CD14-positive monocyte (primary cell): ENCODE measurements around the gene MAPKAPK3. TPM values are rescaled to one million over a fixed set of nuclear protein-coding genes. Genes with fewer than 3 reads are reported as not detected.

ENCODE experiments used
- DNase-seq, 3 donors: peaks; one replicate each; pipeline ENCODE4 v3.0.0-alpha.2; 2011 to 2022
- H2AFZ ChIP-seq: 2 replicates; pipeline ENCODE4 v1.6.0; 2012; ENCODE audit warnings: mild to moderate bottlenecking, low read depth, low read length, inconsistent platforms; ENCODE audit not compliant: insufficient read depth, poor library complexity, severe bottlenecking
- H3K27ac ChIP-seq, 2 donors: 1 replicate in 1 of 2; 2 replicates in 1 of 2; pipeline ENCODE4 v1.5.1; 2012 to 2013; ENCODE audit warnings: low read length in 2 of 2, control low read depth in 1 of 2, inconsistent platforms in 1 of 2, low read depth in 1 of 2, mild to moderate bottlenecking in 1 of 2
- H3K27me3 ChIP-seq, 2 donors: one replicate each; pipeline versions ENCODE4 v1.6.0 to v1.6.1; 2011 to 2013; ENCODE audit warnings: low read length in 2 of 2; ENCODE audit not compliant: control insufficient read depth in 2 of 2, insufficient read depth in 2 of 2
- H3K36me3 ChIP-seq, 2 donors: replicated peaks in 1 of 2; 1 replicate in 1 of 2; 2 replicates in 1 of 2; pipeline versions ENCODE4 v1.5.1 to v1.6.1; 2012 to 2013; ENCODE audit warnings: low read length in 2 of 2, control low read depth in 1 of 2, inconsistent platforms in 1 of 2, mild to moderate bottlenecking in 1 of 2; ENCODE audit not compliant: insufficient read depth in 2 of 2, control insufficient read depth in 1 of 2
- H3K4me1 ChIP-seq, 2 donors: 1 replicate in 1 of 2; 2 replicates in 1 of 2; pipeline versions ENCODE4 v1.5.1 to v1.6.1; 2012 to 2013; ENCODE audit warnings: low read length in 2 of 2, control low read depth in 1 of 2, inconsistent platforms in 1 of 2, mild to moderate bottlenecking in 1 of 2, moderate library complexity in 1 of 2; ENCODE audit not compliant: insufficient read depth in 2 of 2, control insufficient read depth in 1 of 2
- H3K4me2 ChIP-seq: replicated peaks from 2 replicates; pipeline ENCODE3; 2012; ENCODE audit warnings: low read length, moderate library complexity, mild to moderate bottlenecking; ENCODE audit not compliant: poor library complexity, severe bottlenecking; ENCODE audit errors: extremely low read depth
- H3K4me3 ChIP-seq, 3 experiments: fragments of 200-600 bp in 1 of 3; sonication (generic) in 1 of 3; replicated peaks in 1 of 3; 1 replicate in 2 of 3; 2 replicates in 1 of 3; pipeline ENCODE4 v1.5.1; 2011 to 2013; ENCODE audit warnings: low read length in 3 of 3, mild to moderate bottlenecking in 3 of 3, control low read depth in 2 of 3, low read depth in 2 of 3, inconsistent platforms in 1 of 3, moderate library complexity in 1 of 3
- H3K79me2 ChIP-seq: 2 replicates; pipeline ENCODE4 v1.6.0; 2012; ENCODE audit warnings: mild to moderate bottlenecking, control low read depth, inconsistent platforms, low read length, moderate library complexity; ENCODE audit not compliant: insufficient read depth
- H3K9ac ChIP-seq: 2 replicates; pipeline ENCODE4 v1.6.0; 2017; ENCODE audit warnings: low read length, mild to moderate bottlenecking; ENCODE audit not compliant: insufficient read depth, poor library complexity, severe bottlenecking
- H3K9me3 ChIP-seq, 2 donors: replicated peaks in 1 of 2; 1 replicate in 1 of 2; 2 replicates in 1 of 2; pipeline versions ENCODE4 v1.5.1 to v1.6.1; 2012 to 2013; ENCODE audit warnings: low read length in 2 of 2, control low read depth in 1 of 2; ENCODE audit not compliant: control insufficient read depth in 1 of 2, insufficient read depth in 1 of 2
- H4K20me1 ChIP-seq: 2 replicates; pipeline ENCODE4 v1.6.0; 2012; ENCODE audit warnings: mild to moderate bottlenecking, low read length, control low read depth, moderate library complexity; ENCODE audit not compliant: insufficient read depth
- H3K27ac Mint-ChIP-seq, 7 donors: one replicate each; pipeline ENCODE4 v1.8.0; 2020; ENCODE audit warnings: mild to moderate bottlenecking in 7 of 7, mixed read lengths in 7 of 7, moderate library complexity in 6 of 7, inconsistent platforms in 2 of 7
- H3K27me3 Mint-ChIP-seq, 3 donors: one replicate each; pipeline ENCODE4 v1.8.0; 2021 to 2022; ENCODE audit warnings: low read depth in 3 of 3, mild to moderate bottlenecking in 3 of 3, mixed read lengths in 3 of 3, moderate library complexity in 3 of 3, inconsistent platforms in 1 of 3
- H3K36me3 Mint-ChIP-seq, 2 donors: one replicate each; pipeline ENCODE4 v1.8.0; 2020; ENCODE audit warnings: mixed read lengths in 2 of 2, inconsistent platforms in 1 of 2, mild to moderate bottlenecking in 1 of 2
- H3K4me1 Mint-ChIP-seq: one replicate; pipeline ENCODE4 v1.8.0; 2020; ENCODE audit warnings: mild to moderate bottlenecking, mixed read lengths
- H3K4me3 Mint-ChIP-seq, 2 donors: one replicate each; pipeline ENCODE4 v1.8.0; 2020; ENCODE audit warnings: mild to moderate bottlenecking in 2 of 2, mixed read lengths in 2 of 2, moderate library complexity in 1 of 2
- H3K9me3 Mint-ChIP-seq, 7 donors: one replicate each; pipeline ENCODE4 v1.8.0; 2020 to 2022; ENCODE audit warnings: mixed read lengths in 7 of 7, mild to moderate bottlenecking in 6 of 7, moderate library complexity in 6 of 7, inconsistent platforms in 2 of 7
- WGBS: methylation state at CpG from one replicate; pipeline ENCODE4 v1.1.5; 2013; ENCODE audit warnings: missing lambda C conversion rate; ENCODE audit not compliant: insufficient coverage; 5-methylcytosine and 5-hydroxymethylcytosine counted together
- intact Hi-C, 2 donors: fragments of 100-400 bp; cut with micrococcal nuclease; formaldehyde crosslinking; loops; one replicate each; pipeline versions ENCODE4 v1.15.0 to v1.15.1; 2023
- polyA plus RNA-seq, 3 donors: library from polyadenylated mRNA; depleted of rRNA in 1 of 3; unstranded in 2 of 3; stranded (reverse) in 1 of 3; fragments of 300-500 nt in 2 of 3; fragments of >200 nt in 1 of 3; fragmentation: Illumina TruSeq in 2 of 3; gene quantifications; 1 replicate in 2 of 3; 2 replicates in 1 of 3; pipeline ENCODE4 v1.2.3, GENCODE V29; 2012 to 2021
- TF ChIP-seq, protein P1 (sequence below): fragments of 200-600 bp; IDR thresholded peaks from one replicate; pipeline ENCODE4 v1.8.0; 2022; ENCODE audit warnings: antibody characterized with exemption, mild to moderate bottlenecking

Gene MAPKAPK3
- polyA plus RNA-seq, 3 donors, result 173 to 252 (median 201) TPM

DNA sequence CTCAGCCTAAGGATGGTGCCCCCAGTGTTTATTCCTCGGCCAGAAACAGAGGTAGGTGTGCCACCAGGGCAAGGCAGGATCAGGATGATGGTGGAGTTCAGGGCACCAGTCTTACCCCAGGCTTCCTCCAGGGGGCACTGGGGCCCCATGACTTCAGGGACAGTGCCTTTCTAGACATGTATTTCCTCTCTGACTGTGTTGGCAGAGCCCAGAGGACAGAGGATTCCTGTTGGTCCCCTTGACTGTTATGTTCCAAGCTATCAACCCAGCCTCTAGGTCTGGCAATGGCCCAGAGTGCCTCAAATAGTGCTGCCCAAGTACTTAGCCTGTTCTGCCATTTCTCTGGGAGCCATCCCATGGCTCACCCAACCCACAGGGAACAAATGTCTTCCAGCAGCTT is 44.8 kb upstream of the MAPKAPK3 start:
- H3K9me3 Mint-ChIP-seq, result no peaks in the 10 kb centered on the region
- peak; percentile 71 to 81 (median 75) for DNase-seq
- H3K4me3 Mint-ChIP-seq, result no peak overlapping the region
- Histone ChIP-seq H3K4me2 (no peak overlapping the region), H3K27ac (peak overlapping the region in 1 of 2 donors; percentile 14), H3K4me1 (peaks cover 24 to 46% of the 10 kb centered on the region in 2 donors), H4K20me1 (no peaks in the 10 kb centered on the region), H3K79me2 (peaks cover 9% of the 10 kb centered on the region), H2AFZ (no peak overlapping the region), H3K36me3 (peaks cover 2 to 15% of the 10 kb centered on the region in 2 donors), H3K9ac (no peak overlapping the region), H3K4me3 (no peak overlapping the region), H3K27me3 (no peaks in the 10 kb centered on the region), H3K9me3 (no peaks in the 10 kb centered on the region)
- H3K27ac Mint-ChIP-seq, result peak overlapping the region in 3 of 7 donors; percentile 36 to 73 (median 65)
- H3K4me1 Mint-ChIP-seq, result peaks cover 38% of the 10 kb centered on the region
- TF ChIP-seq, protein P1, sequence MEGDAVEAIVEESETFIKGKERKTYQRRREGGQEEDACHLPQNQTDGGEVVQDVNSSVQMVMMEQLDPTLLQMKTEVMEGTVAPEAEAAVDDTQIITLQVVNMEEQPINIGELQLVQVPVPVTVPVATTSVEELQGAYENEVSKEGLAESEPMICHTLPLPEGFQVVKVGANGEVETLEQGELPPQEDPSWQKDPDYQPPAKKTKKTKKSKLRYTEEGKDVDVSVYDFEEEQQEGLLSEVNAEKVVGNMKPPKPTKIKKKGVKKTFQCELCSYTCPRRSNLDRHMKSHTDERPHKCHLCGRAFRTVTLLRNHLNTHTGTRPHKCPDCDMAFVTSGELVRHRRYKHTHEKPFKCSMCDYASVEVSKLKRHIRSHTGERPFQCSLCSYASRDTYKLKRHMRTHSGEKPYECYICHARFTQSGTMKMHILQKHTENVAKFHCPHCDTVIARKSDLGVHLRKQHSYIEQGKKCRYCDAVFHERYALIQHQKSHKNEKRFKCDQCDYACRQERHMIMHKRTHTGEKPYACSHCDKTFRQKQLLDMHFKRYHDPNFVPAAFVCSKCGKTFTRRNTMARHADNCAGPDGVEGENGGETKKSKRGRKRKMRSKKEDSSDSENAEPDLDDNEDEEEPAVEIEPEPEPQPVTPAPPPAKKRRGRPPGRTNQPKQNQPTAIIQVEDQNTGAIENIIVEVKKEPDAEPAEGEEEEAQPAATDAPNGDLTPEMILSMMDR, result peak; percentile 95
- intact Hi-C loops, result loop anchor here (1.0 to 10.0 kb wide), 3 partner anchors 40 to 83 kb away; no protein-coding TSS in a partner anchor
- H3K36me3 Mint-ChIP-seq, result peaks cover 10 to 17% of the 10 kb centered on the region in 2 donors
- peaks cover 0 to under 1% (median 0%) of the 10 kb centered on the region in 3 donors for H3K27me3 Mint-ChIP-seq
- 11% methylated on average over 1 of the region's 1 CpG for WGBS

DNA sequence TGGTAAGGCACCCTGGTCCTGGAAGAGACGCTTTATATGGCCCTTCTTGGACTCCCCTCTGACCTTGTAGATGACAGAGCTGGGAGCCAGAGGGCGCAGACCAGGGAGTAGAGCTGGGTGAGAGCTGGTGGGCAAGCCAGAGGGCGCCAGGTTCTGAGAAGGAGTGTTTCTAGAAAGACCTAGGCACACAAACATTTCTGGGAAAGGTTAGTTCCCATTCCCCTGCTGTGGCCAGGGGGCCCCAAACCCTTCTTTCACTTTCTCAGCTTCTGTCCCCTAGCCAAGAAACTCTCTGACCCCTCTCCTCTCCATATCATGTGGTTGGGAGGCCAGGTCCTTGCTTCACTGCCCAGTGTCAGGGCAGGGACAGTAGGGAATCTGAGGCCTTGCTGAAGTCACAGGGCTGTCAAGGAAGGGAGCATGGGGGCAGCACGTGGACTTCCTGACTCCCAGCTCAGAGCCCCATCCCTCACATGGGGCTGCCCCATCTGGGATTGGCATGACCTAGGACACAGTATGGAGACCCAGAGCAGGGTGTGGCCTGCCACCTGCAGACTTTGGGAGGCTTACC is 44.1 kb upstream of the MAPKAPK3 start:
- peaks cover 7 to 22% of the 10 kb centered on the region in 2 donors for H3K36me3 ChIP-seq
- H3K27me3 ChIP-seq, result no peaks in the 10 kb centered on the region
- WGBS, result 86% methylated on average over 3 of the region's 4 CpGs
- intact Hi-C loops, result loop anchor here (1.0 to 10.0 kb wide), 3 partner anchors 39 to 82 kb away; no protein-coding TSS in a partner anchor
- H4K20me1 ChIP-seq, result no peaks in the 10 kb centered on the region
- H2AFZ ChIP-seq, result no peak overlapping the region
- Mint-ChIP-seq H3K4me1 (peaks cover 34% of the 10 kb centered on the region), H3K4me3 (no peak overlapping the region), H3K27ac (peak overlapping the region in 1 of 7 donors; percentile 65), H3K9me3 (no peaks in the 10 kb centered on the region), H3K27me3 (no peaks in the 10 kb centered on the region), H3K36me3 (peaks cover 17 to 24% of the 10 kb centered on the region in 2 donors)
- DNase-seq, result no peak
- no peak overlapping the region for H3K4me2 ChIP-seq
- H3K4me3 ChIP-seq, result no peak overlapping the region
- H3K79me2 ChIP-seq, result peaks cover 9% of the 10 kb centered on the region
- TF ChIP-seq, protein P1, result no peak
- peak overlapping the region in 1 of 2 donors; percentile 14 for H3K27ac ChIP-seq
- no peaks in the 10 kb centered on the region for H3K9me3 ChIP-seq
- H3K9ac ChIP-seq, result no peak overlapping the region
- H3K4me1 ChIP-seq, result peaks cover 20 to 39% of the 10 kb centered on the region in 2 donors
